PFSK-1 (cell line): ENCODE data around the gene LANCL2.

Source experiments
- FOXP2 ChIP-seq: optimal IDR thresholded peaks from 2 replicates; pipeline ENCODE3; 2011; ENCODE audit warnings: borderline replicate concordance, control low read depth, inconsistent platforms; ENCODE audit not compliant: insufficient read depth; ENCODE audit errors: extremely low read length, extremely low read depth
- POLR2AphosphoS5 ChIP-seq: IDR thresholded peaks from 2 replicates; pipeline ENCODE4 v1.6.1; 2012; ENCODE audit warnings: low read depth, mild to moderate bottlenecking, control low read depth, low read length, moderate library complexity
- REST ChIP-seq, 2 experiments: IDR thresholded peaks; 2 replicates each; pipeline versions ENCODE4 v1.6.1 to v1.8.0; 2011 to 2012; ENCODE audit warnings: low read depth in 2 of 2, low read length in 2 of 2, control low read depth in 1 of 2, inconsistent platforms in 1 of 2, mild to moderate bottlenecking in 1 of 2, moderate library complexity in 1 of 2; ENCODE audit not compliant: insufficient read depth in 1 of 2
- SIN3A ChIP-seq: IDR thresholded peaks from 2 replicates; pipeline ENCODE4 v1.6.1; 2012; ENCODE audit warnings: mild to moderate bottlenecking, low read length, moderate library complexity, borderline replicate concordance; ENCODE audit not compliant: insufficient read depth
- TAF1 ChIP-seq: IDR thresholded peaks from 2 replicates; pipeline ENCODE4 v1.6.1; 2012; ENCODE audit warnings: low read length, control low read depth, borderline replicate concordance; ENCODE audit not compliant: insufficient read depth

DNA sequence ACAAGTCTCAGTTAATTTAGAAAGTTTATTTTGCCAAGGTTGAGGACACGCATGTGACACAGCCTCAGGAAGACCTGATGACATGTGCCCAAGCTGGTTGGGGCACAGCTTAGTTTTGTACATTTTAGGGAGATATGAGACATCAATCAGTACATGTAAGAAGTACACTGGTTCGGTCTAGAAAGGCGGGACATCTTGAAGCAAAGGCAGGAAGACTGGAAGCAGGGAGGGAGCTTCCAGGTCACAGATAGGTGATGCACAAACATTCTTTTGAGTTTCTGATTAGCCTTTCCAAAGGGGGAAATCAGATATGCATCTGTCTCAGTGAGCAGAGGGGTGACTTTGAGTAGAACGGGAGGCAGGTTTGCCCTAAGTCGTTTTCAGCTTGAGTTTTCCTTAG lies 29.4 kb upstream of the LANCL2 start:
- TF ChIP-seq POLR2AphosphoS5 (no peak), REST (IDR thresholded peaks at IDR 0.05; ENCODE audit: insufficient read depth in 1 of 2, low read depth in 2 of 2, low read length in 2 of 2) (no peak), TAF1 (no peak), SIN3A (no peak), FOXP2 (no peak)
